K562 treated with DMSO at 1 percent for 4 hours (cell line): ENCODE results near the gene TMEM62. TPM values are rescaled to one million over a fixed set of nuclear protein-coding genes. Genes with fewer than 3 reads are reported as not detected.

Experiments
- total RNA-seq: library from RNA; unstranded; fragments of 300-600 nt; gene quantifications from 2 replicates; pipeline ENCODE4 v1.2.3, GENCODE V29; 2022; ENCODE audit not compliant: insufficient read depth

The TMEM62 gene
- 9.4 and 11.1 TPM in 2 replicates for total RNA-seq

DNA sequence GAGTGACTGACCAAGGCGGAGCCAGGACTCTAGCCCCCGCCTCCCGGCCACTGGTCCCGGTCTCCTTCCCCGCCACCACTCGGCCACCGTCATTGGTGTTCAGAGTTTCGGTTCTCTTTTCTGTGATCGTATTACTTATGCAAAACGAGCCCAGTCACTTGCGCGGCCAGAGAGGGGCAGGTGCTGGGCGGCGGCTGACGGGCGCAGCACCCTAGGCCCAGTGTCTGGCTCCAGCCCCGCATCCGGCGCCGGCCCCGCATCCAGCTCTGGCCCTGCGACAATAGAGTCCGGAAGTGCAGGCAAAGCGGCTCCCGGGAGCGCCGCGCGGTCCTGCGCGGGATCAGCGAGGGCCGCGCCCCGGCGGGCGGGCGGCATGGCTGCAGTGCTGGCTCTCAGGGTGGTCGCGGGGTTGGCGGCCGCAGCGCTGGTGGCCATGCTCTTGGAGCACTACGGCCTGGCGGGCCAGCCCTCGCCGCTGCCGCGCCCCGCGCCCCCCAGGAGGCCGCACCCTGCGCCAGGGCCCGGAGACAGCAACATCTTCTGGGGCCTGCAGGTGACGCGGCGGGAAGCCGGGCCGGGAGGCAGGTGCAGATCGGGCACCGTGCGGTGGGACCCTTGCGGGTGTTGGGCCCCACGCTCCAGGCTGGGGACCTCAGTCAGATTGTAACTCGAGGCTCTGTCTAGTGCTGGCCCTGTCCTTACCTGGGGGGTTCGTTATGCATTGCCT is at the start of gene TMEM62:
Gene TMEM62, plus strand, starts transcription at position 157 of the 727 bp plus-strand sequence. Its CDS starts 217 bp downstream, at position 374.

DNA sequence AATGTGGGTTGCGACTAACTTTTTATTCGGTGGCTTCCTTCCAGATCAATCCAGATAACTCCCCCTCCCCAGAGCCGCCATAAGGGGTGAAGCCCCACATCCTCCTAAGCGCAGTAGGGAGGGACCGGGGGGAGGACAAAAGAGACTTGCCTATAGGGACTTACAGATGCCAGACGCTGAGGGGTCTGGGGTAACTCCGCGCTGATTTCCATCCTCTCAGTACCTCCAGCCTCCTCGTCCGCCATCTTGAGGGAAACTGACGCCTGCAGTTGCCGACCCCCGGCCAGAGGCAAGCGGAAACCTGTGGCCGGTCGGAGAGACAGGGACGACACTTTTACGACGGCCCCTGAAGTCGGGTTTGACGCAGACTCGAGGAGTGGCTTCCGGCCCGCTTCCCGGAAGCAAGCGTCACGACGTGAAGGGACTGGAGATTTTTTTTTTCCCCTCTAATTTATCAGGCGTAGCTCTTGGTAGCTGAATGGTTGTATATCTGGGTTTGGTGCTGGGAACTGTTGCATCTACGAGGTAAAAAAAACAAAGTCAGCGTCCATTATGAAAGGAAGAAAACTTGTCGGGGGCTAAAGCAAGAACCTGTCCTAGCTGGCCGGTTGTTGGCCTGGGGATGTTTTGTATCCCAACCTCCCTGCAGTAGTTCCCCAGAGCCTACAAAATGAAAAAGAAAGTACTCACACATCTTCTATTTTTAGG is 27.5 kb upstream of the TMEM62 start, which contains the start of gene UBR1:
Gene UBR1, minus strand, starts transcription at position 261 of the 708 bp plus-strand sequence. Its CDS starts 16 bp downstream, at position 245.

DNA sequence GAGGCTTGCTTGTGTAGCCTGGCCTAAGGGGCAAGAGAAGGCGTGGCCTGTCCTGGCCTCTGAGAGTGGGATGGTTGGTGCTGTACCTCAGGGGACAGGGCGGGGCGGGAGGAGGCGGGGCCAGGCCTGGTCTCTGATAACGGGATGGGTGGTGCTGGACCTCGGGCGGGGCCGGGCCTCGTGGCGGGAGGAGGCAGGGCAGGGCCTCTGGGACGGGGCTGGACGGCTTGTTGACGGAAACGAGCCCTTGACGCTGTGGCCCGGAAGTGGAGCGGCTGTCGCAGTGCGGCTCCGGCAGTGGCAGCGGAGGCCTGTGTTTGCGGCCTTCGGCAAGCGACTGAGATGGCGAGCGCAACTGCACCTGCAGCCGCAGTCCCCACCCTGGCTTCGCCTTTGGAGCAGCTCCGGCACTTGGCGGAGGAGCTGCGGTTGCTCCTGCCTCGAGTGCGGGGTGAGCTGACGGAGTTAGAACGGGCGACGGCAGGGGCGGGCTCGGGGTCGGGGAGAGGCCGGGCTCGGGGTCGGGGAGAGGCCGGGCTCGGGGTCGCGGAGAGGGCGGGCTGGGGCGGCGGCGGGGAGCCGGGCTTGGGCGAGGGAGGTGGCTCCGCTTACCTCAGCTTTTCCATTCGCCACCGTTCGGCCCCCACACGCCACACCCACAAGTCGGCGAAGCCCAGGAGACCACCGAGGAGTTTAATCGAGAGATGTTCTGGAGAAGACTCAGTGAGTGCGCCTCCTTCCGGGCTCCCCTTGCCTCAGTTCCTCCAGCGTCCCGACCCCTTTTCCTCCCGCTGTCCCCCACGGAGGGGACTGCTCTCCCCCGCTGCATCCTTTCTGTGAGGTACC is 52.0 kb downstream of the TMEM62 start, which contains the start of gene CCNDBP1:
Gene CCNDBP1, plus strand, starts transcription at position 247 of the 846 bp plus-strand sequence. Its CDS starts 96 bp downstream, at position 343.

DNA sequence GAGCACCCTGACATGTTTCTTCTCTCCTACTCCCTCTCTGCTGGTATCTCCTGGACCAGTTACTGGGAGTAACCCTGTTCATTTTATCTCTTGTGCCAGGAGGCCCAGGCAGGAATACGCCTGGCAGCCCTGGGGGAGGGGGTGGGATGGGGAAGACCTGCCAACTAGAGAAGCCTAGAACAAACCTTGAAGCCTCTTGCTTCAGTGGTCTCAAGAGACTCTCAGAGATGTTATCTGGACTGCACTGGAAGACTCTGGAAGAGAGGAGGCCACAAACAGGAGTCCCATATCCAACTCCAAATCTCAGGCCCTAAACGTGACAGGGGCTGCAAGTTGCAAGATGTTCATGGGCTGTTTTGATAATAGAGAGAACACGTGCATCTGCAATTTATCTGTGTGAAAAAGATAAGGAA is 87.6 kb downstream of the TMEM62 start, which contains the start of gene EPB42:
Gene EPB42, minus strand, starts transcription at position 28 of the 413 bp plus-strand sequence. CDS start 193 bp downstream, outside the sequence.

Other genes with a start within 250 kb of the TMEM62 start
- gene TTBK2, start 212.8 kb upstream of the TMEM62 start, total RNA-seq: 5.7 and 7.5 TPM in 2 replicates
- 6.0 and 11.9 TPM in 2 replicates for gene UBR1, start 27.5 kb upstream of the TMEM62 start, total RNA-seq
- 83.1 and 92.4 TPM in 2 replicates for gene CCNDBP1, start 51.8 kb downstream of the TMEM62 start, total RNA-seq
- 1.0 and 1.7 TPM in 2 replicates for gene EPB42, start 87.4 kb downstream of the TMEM62 start, total RNA-seq
- not detected in 2 replicates for gene TGM5, start 133.3 kb downstream of the TMEM62 start, total RNA-seq
- not detected in 2 replicates for gene TGM7, start 168.7 kb downstream of the TMEM62 start, total RNA-seq
- 1.7 and 1.9 TPM in 2 replicates for gene LCMT2, start 197.0 kb downstream of the TMEM62 start, total RNA-seq
- 15.7 and 22.4 TPM in 2 replicates for gene ZSCAN29, start 237.5 kb downstream of the TMEM62 start, total RNA-seq
- 13.6 and 21.5 TPM in 2 replicates for gene TUBGCP4, start 237.5 kb downstream of the TMEM62 start, total RNA-seq